Measurements from ENCODE around the gene RPSA.
"Not testable (repeated sequence)": the region's sequence is repeated elsewhere in the genome, so short reads cannot be mapped to it uniquely, and the experiment has no call there.

RPSA gene

GRCh38 chr3:39457361-39457760, 50.8 kb downstream of the RPSA start:
- Histone ChIP-seq H3K9me2 (replicated peaks; ENCODE audit: control insufficient read depth, low read length) (no peaks in the 10 kb centered on the region), H3K27ac (ENCODE audit: low read depth, low read length) (no peak overlapping the region), H3K4me2 (ENCODE audit: low read length) (no peak overlapping the region), H3K4me3 (ENCODE audit: low read length) (no peak overlapping the region), H3F3A (ENCODE audit: control insufficient read depth, insufficient read depth) (no peaks in the 10 kb centered on the region), H3K79me2 (ENCODE audit: control insufficient read depth, low read length) (no peaks in the 10 kb centered on the region), H4K20me1 (ENCODE audit: control insufficient read depth, insufficient read depth, low read depth, low read length) (no peaks in the 10 kb centered on the region), H3K36me3 (ENCODE audit: control insufficient read depth, low read length) (no peaks in the 10 kb centered on the region), H3K4me1 (ENCODE audit: control insufficient read depth, low read length) (no peaks in the 10 kb centered on the region), H3K9me3 (ENCODE audit: control insufficient read depth, insufficient read depth, low read length) (no peaks in the 10 kb centered on the region), H3K27me3 (ENCODE audit: control insufficient read depth, low read length) (no peaks in the 10 kb centered on the region)
- TF ChIP-seq CTCF (IDR thresholded peaks at IDR 0.05; ENCODE audit: low read depth, low read length, poor library complexity, severe bottlenecking) (no peak), EZH2phosphoT487 (IDR thresholded peaks at IDR 0.05; ENCODE audit: borderline replicate concordance, low read length) (no peak)

GRCh38 chr3:39458579-39458978, 52.1 kb downstream of the RPSA start:
- H3K36me3 ChIP-seq (ENCODE audit: control insufficient read depth, low read length); H3K4me2 ChIP-seq (ENCODE audit: low read length); H4K20me1 ChIP-seq (ENCODE audit: control insufficient read depth, insufficient read depth, low read depth, low read length); H3K4me1 ChIP-seq (ENCODE audit: control insufficient read depth, low read length); H3F3A ChIP-seq (ENCODE audit: control insufficient read depth, insufficient read depth); H3K4me3 ChIP-seq (ENCODE audit: low read length); H3K9me3 ChIP-seq (ENCODE audit: control insufficient read depth, insufficient read depth, low read length); H3K27ac ChIP-seq (ENCODE audit: low read depth, low read length); H3K79me2 ChIP-seq (ENCODE audit: control insufficient read depth, low read length); H3K27me3 ChIP-seq (ENCODE audit: control insufficient read depth, low read length); H3K9me2 ChIP-seq (replicated peaks; ENCODE audit: control insufficient read depth, low read length): not testable (repeated sequence)

GRCh38 chr3:39460677-39461076, 54.2 kb downstream of the RPSA start:
- no peaks in the 10 kb centered on the region for H3K79me2 ChIP-seq (ENCODE audit: control insufficient read depth, low read length)
- no peaks in the 10 kb centered on the region for H3K9me3 ChIP-seq (ENCODE audit: control insufficient read depth, insufficient read depth, low read length)
- H3K4me3 ChIP-seq (ENCODE audit: low read length): no peak overlapping the region
- H3K36me3 ChIP-seq (ENCODE audit: control insufficient read depth, low read length): no peaks in the 10 kb centered on the region
- H3K9me2 ChIP-seq (replicated peaks; ENCODE audit: control insufficient read depth, low read length): no peaks in the 10 kb centered on the region
- no peaks in the 10 kb centered on the region for H3F3A ChIP-seq (ENCODE audit: control insufficient read depth, insufficient read depth)
- H3K27me3 ChIP-seq (ENCODE audit: control insufficient read depth, low read length): no peaks in the 10 kb centered on the region
- TF ChIP-seq EZH2phosphoT487 (IDR thresholded peaks at IDR 0.05; ENCODE audit: borderline replicate concordance, low read length) (no peak), CTCF (IDR thresholded peaks at IDR 0.05; ENCODE audit: low read depth, low read length, poor library complexity, severe bottlenecking) (no peak)
- no peaks in the 10 kb centered on the region for H4K20me1 ChIP-seq (ENCODE audit: control insufficient read depth, insufficient read depth, low read depth, low read length)
- no peak overlapping the region for H3K4me2 ChIP-seq (ENCODE audit: low read length)
- H3K27ac ChIP-seq (ENCODE audit: low read depth, low read length): no peak overlapping the region
- H3K4me1 ChIP-seq (ENCODE audit: control insufficient read depth, low read length): no peaks in the 10 kb centered on the region

Measured in DOHH2 (cell line).